ACHN (cell line): Measurements from ENCODE around the gene SIM2.
"Not testable (repeated sequence)": the region's sequence is repeated elsewhere in the genome, so short reads cannot be mapped to it uniquely, and the experiment has no call there.

ENCODE experiments used
- DNase-seq: peaks from one replicate; pipeline ENCODE4 v3.0.0-alpha.2; 2015
- in situ Hi-C: cut with HindIII; loops from 2 replicates; pipeline ENCODE4 v1.10.0; 2017; ENCODE audit warnings: low sequenced_read_pairs, low pct_ligation_motif_present, low pct_unique_long_range_greater_than_20kb

The SIM2 gene

GRCh38 chr21:36698981-36699545 lies at the start of gene SIM2:
Gene SIM2, plus strand, starts transcription at chr21:36699115. Its CDS starts 632 bp downstream, at chr21:36699747.
- peak; percentile 78 for DNase-seq

GRCh38 chr21:36654324-36654723 lies 44.6 kb upstream of the SIM2 start:
- no peak for DNase-seq
- in situ Hi-C loops, result no loop called here

More at GRCh38 chr21:36698981-36699545, at the start of gene SIM2:
- in situ Hi-C loops, result no loop called here

- DNase-seq, result no peak
- in situ Hi-C loops, result no loop called here
Measured at GRCh38 chr21:36654796-36655325, 44.1 kb upstream of the SIM2 start.

GRCh38 chr21:36656138-36656537 lies 42.8 kb upstream of the SIM2 start:
- in situ Hi-C loops, result no loop called here
- no peak for DNase-seq

GRCh38 chr21:36657290-36657689 lies 41.6 kb upstream of the SIM2 start:
- in situ Hi-C loops, DNase-seq: not testable (repeated sequence)

GRCh38 chr21:36657999-36658398 lies 40.9 kb upstream of the SIM2 start:
- in situ Hi-C loops, result no loop called here
- no peak for DNase-seq

- no peak for DNase-seq
- in situ Hi-C loops, result no loop called here
Measured at GRCh38 chr21:36658926-36659325, 40.0 kb upstream of the SIM2 start.

- in situ Hi-C loops, result no loop called here
- DNase-seq, result peak; percentile 31
Measured at GRCh38 chr21:36661511-36662309, 37.2 kb upstream of the SIM2 start.

GRCh38 chr21:36663033-36663855 lies 35.7 kb upstream of the SIM2 start:
- DNase-seq, result no peak
- in situ Hi-C loops, result no loop called here

- in situ Hi-C loops, result no loop called here
Measured at GRCh38 chr21:36664662-36664990, 34.3 kb upstream of the SIM2 start.

GRCh38 chr21:36665806-36666205 lies 33.1 kb upstream of the SIM2 start:
- no peak for DNase-seq
- in situ Hi-C loops, result no loop called here

More at GRCh38 chr21:36664662-36664990, 34.3 kb upstream of the SIM2 start:
- no peak for DNase-seq

GRCh38 chr21:36668713-36669112 lies 30.2 kb upstream of the SIM2 start:
- DNase-seq, result no peak
- in situ Hi-C loops, result no loop called here

GRCh38 chr21:36671836-36672235 lies 27.1 kb upstream of the SIM2 start:
- in situ Hi-C loops, result no loop called here
- DNase-seq, result no peak

GRCh38 chr21:36672296-36672695 lies 26.6 kb upstream of the SIM2 start:
- DNase-seq, in situ Hi-C loops: not testable (repeated sequence)

GRCh38 chr21:36672737-36673136 lies 26.2 kb upstream of the SIM2 start:
- no peak for DNase-seq
- in situ Hi-C loops, result no loop called here

- DNase-seq, result no peak
- in situ Hi-C loops, result no loop called here
Measured at GRCh38 chr21:36676039-36676950, 22.6 kb upstream of the SIM2 start.

- no peak for DNase-seq
- in situ Hi-C loops, result no loop called here
Measured at GRCh38 chr21:36677443-36677842, 21.5 kb upstream of the SIM2 start.

- in situ Hi-C loops, result no loop called here
- DNase-seq, result no peak
Measured at GRCh38 chr21:36678538-36678937, 20.4 kb upstream of the SIM2 start.
